Endothelial cell of hepatic sinusoid (primary cell): ENCODE measurements around the gene TMEM131.
"Not testable (repeated sequence)": the region's sequence is repeated elsewhere in the genome, so short reads cannot be mapped to it uniquely, and the experiment has no call there.

ENCODE experiments used
- in situ Hi-C: cut with HindIII; loops from 2 replicates; pipeline ENCODE4 v1.10.0; 2017; ENCODE audit warnings: low sequenced_read_pairs

The TMEM131 gene

DNA sequence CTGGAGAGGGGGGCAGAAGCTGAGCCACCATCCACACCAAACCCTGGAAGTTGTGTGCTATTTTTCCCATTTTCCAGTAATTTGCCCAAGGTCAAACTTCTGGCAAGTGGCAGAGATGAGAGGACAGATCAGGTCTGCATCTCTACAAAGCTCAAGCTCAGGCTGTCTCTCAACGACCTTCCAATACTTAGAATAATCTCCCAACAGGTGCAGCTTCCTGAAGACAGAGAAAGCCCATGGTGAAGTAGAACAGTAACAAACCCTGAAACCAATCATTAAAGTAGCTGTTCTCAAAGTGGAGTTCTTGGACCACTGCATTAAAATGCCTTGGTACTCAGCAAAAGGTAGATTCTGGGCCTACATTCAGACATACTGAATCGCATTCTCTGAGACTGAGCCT, 37.6 kb downstream of the TMEM131 start:
- in situ Hi-C loops: no loop called here

DNA sequence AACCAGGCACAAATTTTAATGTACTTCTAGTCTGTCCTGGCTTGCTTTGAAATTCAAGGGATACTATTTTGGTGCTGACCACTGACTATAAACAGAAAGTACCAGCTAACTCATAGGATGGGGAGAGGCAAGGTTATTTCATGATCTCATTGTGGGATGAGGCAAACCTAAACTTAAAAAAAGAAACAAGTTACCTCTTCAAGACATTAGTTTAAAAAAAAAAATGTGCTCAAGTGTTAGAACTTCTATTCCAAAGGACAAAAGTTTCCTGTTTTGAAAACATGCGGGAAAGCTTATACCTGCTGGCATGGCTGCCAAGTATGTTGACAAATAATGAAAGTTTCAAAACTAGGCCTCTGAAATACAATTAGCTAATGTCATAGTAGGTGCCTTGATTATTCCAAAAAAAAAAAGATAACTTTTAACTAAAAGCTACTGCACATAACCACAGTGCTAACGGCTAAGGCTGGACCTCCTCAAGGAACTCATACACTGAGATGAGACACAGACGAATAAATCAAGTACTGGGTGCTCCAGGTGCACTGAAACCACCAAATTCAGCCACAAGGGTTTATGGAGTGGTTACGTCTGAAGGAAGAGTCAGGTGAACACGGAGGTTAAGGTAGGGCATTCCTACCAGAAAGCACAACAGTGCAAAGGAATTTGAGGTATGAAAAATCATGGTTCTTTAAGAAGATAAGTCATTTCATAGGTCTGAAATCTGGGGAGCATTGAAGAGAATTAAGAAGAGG, 38.1 kb downstream of the TMEM131 start:
- in situ Hi-C loops: no loop called here

DNA sequence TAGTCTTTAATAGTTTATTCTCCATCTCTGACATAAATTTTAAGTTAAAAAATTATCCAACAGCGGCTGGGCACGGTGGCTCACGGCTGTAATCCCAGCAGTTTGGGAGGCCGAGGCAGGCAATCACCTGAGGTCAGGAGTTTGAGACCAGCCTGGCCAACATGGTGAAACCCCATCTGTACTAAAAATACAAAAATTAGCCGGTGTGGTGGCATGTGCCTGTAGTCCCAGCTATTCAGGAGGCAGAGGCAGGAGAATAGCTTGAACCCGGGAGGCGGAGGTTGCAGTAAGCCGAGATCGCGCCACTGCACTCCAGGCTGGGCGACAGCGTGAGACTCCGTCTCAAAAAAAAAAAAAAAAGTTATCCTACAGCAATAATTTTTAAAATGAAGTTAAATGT, 39.0 kb downstream of the TMEM131 start:
- in situ Hi-C loops: not testable (repeated sequence)

DNA sequence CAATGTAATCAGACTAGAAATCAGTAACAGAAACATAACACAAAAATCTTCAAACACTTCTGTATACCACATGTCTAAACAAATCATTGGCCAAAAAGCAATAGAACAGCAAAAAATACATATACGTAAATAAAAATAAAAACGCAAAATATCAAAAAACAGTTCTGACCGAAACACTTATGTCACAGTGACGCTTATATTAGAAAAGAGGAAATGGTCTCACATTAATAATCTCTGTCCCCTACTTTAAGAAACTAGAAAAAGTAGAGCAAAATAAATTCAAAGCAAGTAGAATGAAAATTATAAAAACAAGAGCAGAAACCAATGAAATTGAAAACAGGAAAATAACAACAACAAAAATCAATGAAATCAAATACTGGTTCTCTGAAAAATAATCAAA, 41.9 kb downstream of the TMEM131 start:
- in situ Hi-C loops: no loop called here

DNA sequence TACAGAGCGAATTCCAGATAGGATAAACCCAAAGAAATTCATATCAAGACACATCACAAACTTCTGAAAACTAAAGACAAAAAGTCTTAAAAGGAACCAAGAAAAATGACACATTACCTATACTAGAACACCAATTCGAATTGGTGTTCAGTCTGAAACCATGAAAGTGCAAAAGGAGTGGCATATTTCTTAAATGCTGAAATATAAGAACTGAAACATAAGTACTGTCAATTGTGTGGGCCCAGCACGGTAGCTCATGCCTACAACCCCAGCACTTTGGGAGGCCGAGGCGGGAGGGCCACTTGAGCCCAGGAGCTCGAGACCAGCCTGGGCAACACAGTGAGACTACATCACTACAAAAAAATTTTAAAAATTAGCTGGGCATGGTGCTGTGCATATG, 43.4 kb downstream of the TMEM131 start:
- in situ Hi-C loops: no loop called here

DNA sequence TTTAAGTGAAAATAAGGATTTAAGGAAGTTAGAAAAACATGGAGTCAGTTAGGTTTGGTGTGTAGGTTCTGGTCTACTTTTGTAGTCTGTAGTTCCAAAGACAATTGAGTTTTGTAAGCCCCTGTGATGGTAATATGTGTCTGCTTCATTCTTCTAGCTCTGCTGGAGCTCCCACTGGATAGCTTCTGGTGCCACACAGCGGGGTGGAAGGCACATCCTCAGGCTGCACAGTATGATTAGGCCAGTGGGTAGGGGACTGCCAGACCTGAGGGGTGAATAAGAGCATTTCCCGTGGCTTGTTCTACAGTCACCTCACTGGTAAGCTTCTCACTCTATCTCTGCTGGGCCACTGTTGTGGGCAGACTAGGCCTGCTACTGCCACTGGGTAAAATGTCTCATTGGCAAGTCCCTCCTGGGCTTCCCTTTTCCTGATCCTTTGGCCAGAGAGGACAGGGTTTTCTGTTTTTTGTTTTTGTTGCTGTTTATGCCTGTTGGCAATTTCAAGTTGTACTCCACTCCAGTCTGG, 44.5 kb downstream of the TMEM131 start:
- in situ Hi-C loops: no loop called here

DNA sequence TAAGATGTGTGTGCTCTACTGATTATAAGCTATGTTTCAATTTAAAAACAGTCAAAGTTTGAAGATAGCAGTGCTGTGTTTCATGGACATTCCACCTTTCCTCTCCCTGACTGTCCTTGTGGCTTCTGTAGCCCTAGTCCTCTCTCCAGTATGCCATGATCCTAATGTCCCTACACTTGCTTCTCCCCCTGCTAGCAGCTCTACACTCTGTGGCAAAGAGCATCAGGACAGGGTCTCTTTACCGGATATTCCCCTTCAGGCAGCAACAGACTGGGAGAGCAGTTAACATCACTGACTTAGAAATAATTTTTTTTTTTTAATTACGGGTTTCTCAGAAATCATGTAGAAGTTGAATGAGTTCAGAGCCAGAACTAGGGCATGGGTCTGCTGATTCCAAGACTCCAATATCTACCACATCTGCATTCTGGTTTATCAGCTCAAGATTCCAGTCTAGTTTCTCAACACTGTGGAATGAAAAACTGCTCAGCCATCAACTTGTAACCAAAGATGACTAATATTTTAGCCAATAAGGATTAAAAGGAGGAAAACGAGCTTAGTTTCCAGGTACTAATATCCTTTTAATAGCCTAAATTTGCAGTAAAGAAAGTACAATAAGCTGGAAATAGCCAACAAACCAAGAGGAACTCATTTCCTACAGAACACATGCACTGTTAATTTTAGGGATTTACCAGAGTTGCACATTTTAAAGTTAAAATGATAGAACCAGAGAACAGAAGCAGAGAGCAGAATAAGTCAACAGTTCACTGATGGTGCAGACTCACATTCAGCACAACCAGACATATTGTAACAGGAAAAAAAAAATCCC, 45.2 kb downstream of the TMEM131 start:
- in situ Hi-C loops: no loop called here

DNA sequence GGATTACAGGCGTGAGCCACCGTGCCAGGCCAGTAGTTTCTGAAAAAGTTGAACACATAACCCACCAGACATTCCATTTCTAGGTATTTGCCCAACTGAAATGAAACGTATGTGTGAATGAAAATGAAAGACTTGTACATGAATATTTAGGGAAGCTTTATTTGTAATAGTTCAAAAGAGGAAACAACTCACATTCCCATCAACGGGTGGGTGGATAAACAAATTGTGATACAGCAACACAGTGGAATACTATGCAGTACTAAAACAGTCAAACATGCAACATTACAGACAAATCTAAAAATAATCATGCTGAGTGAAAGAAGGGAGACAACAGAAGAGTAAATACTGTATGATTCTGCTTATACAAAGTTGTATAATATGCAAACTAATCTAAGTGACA, 46.8 kb downstream of the TMEM131 start:
- in situ Hi-C loops: no loop called here

DNA sequence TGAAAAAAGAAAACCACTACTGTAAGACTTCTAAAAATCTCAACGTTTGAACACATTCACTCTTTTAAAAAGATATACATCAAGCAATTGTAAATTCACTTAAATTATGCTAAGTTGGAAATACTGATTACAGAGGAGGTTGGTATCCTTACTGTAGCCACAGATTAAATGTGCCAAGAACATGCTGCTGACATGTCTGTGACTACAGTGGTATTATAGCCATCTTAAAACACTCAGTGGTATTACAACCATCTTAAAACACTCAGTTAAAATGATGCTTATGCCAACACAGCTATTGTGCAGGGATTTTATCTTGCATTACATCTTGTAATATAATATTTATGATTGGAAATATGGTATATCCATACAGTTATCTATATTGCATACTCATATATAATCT, 50.0 kb downstream of the TMEM131 start:
- in situ Hi-C loops: no loop called here

DNA sequence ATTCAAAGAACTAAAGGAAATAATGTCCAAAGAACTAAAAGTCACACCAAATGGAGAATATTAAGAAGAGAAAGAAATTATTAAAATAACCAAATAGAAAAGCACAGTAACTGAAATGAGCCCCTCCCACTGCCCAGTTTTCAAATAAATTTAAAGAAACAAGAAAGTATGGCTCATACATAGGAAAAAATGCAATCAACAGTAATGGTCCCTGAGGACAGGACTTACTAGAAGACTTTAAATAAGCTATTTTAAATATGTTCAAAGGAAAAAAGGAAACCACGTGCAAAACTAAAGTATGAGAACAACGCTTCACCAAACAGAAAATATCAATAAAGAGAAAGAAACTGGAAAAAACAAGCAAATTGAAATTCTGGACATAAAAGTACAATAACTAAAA, 58.9 kb downstream of the TMEM131 start:
- in situ Hi-C loops: no loop called here

DNA sequence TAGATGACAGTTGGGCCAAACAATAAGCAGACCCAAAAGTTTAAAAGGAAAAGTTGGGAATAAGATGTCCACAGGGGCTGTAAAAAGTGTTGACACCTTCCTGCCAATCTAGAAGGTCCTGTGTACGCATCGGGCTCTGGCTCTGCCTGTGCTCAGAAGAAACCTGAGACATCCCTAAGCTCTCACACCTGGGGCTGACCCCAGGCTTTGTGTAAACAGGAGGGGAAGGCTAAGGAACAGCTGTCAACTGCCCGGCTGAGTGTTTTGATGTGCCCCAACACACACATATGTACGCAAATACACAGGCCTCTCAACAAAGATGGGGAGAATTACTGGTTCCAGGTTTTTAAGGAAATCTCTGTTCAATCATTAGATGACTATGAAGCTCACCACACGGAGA, 59.5 kb downstream of the TMEM131 start:
- in situ Hi-C loops: no loop called here

DNA sequence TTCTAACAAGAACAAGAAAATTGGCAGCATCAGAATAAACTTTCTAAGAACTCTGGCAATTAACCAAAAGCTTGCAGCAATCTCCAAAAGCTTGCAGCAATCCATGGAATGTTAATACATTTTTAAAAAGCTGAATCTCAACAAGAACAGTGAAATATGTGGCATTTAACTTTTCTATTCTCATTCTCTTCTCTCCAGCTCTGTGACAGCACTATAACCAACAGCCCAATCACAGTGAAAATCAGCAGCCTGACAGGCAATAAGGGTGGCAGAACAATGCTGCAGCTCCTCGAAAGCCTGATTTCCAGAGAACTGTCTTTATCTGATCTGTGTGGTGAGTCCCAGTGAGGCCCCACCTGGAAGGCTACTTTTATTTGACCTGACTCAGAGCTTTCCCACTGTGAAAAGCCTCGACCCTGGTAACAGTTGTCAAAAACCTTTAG, 60.0 kb downstream of the TMEM131 start:
- in situ Hi-C loops: no loop called here

DNA sequence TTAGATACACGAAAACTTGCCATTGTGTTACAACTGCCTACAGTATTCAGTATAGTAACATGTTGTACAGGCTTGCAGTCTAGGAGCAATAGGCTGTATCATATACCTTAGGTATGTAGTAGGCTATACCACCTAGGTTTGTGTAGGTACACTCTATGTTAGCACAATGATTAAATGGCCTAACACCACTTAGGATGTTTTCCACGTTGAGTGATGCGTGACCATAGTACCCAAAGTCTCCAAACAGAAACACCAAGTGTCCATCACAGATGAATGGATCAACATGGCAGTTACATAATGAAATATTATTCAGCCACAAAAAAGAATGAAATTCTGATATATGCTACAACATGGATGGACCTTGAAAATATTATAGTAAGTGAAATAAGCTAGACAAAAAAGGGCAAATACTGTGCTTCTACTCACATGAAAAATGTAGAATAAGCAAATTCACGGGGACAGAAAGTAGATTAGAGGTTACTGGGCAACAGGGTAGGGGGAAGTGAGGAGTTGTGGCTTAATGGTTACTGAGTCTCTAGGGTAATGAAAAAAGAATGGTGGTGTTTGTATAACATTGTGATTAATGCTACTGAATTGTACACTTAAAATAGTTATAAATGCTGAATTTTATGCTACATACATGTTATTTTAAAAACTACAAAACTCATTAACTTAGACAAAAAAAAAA, 62.6 kb downstream of the TMEM131 start:
- in situ Hi-C loops: no loop called here

DNA sequence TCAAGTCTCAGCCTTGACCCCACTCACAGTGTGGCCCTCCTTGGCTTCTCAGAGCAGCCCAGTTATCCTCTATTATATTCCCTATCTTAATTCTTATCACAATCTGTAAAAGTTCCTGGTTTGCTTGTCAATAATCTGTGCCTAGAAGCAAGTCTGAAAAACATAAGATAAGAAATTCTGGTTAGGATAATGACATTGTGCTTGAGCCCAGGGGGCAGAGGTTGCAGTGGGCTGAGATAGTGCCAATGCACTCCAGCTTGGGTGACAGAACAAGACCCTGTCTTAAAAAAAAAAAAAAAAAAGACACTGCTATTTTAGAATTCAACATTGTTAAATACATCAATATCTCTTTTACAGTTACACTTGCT, 63.9 kb downstream of the TMEM131 start:
- in situ Hi-C loops: no loop called here

DNA sequence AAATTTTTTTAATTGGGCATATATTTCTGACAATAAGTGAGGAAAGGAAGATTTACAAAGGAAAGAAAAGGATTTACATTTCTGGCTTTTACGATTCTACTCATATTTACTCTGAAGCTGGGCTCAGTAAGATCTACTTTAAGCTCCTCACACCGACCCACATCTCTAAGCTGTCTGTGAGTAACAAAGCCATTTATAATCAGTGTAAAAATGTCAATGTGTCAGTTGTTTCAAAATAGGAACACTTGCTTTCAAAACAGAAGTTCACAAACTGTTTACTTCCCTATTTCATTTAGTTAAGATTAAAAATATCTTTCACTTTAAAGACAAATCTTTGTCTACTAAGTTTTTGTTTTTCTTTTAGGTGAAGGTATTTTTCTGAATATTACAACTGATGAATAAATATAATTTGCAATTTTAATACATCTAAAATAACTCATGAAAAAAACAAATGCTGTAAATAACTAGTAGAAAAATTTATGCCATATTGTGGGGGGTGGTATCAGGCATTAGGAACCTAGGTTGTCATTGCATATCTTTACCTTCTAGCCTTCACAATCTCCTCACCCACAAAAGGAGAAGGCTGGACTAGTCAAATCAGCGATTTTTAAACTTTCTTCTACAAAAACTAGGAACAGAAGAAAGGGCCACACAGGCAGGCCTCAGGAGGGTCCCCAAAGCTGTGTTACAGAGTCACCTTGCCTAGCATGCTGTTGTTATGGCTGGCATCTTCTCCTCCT, 64.5 kb downstream of the TMEM131 start:
- in situ Hi-C loops: no loop called here

DNA sequence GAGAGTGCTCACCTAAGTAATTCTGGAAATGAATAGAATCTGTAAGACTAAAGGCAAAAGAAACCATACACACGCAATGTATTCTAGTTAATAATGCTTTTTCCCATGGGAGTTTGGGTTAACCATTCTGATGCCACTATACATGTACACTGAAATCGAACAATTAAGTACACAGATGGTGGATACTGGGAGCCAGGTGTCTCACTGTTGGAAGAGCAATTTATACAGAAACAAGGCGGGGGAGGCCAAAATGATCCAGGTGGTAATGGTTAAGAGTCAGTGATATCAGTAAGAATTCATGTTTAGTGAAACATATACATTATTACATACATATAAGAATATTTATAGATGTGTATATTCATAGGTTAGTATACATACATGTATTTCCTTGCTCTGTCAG, 67.2 kb downstream of the TMEM131 start:
- in situ Hi-C loops: no loop called here

DNA sequence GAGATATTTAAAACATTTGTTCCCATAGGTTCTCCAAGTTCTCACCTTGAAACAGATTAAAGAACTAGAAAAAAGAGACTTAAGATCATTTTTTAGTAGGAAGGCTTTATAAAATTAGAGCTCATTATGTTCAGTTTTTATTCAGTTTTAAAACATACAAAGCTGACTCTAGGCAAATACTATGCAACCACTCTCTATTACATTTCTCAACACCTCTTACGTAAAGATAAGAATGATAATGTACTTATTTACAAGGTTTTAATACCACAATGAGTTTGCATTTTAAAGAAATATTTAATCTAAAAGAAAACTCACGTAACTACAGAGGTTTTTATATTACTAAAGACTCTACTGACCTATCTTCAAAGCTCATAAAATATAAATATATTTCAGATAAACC, 68.8 kb downstream of the TMEM131 start:
- in situ Hi-C loops: no loop called here

DNA sequence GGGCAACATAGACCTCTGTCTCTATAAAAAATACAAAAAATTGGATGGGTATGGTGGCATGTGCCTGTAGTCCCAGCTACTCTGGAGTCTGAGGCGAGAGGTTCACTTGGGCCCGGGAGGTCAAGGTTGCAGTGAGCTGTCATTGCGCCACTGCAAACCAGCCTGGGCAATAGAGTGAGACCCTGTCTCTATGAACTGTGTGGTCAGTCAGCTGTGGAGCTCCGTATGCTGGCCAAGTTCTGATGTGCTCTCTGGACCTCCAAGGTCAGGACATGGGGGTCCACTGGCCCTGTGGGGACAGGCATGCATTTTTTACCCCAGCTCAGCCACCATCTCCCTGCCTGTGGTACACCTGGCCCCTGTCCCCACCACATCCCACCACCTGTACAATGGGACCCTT, 71.6 kb downstream of the TMEM131 start:
- in situ Hi-C loops: no loop called here

DNA sequence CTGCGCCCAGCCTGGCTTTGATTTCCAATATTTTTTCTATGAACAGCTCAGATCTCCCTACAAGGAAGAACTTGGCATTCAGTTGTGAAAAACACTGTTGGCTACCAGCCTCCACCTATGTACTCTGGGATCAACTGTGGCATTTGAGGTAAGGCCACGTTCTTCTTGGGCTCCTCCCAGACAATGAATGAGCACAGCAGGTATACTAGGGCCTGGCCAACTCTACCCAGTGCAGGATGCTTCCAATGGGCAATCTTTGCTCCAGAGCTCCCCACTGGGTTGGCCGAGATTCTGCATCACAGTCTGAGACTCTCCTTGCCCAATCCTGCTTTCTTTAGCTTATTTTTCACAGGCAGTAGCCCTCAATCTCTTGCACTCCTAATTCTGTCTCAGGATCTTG, 75.9 kb downstream of the TMEM131 start:
- in situ Hi-C loops: no loop called here

DNA sequence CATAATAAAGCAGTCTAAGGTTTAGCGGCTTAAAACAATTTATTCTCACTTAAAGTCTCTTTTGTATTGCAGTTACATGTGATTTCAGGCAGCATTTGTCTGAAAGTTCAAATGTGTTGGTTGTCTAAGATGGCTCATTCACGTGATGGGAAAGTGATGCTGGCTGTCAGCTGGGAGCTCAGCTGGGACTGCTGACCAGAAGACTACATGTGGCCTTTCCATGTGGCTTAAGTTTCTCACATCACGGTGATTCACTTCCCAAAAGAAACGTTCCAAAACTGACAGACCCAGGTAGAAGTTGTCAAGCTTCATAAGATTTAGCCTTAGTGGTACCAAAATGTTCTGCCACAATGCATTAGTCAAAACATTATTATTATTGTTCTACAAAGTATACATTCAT, 76.9 kb downstream of the TMEM131 start:
- in situ Hi-C loops: no loop called here

DNA sequence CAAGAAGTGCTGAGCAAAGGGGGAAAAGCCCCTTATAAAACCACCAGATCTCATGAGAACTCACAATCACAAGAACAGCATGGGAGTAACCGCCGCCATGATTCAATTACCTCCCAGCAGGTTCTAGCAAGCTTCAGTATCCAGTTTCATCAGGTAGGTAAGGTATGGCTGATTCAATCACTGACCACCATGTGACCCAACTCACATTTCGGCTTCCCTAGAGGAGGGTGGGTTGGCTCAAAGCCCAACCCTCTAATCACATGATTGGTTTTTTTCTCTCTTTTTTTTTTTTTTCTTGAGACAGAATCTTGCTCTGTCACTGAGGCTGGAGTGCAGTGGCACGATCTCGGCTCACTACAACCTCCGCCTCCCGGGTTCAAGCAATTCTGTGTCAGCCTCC, 78.1 kb downstream of the TMEM131 start:
- in situ Hi-C loops: not testable (repeated sequence)
